SK-N-SH treated with all-trans-retinoic acid at 6 μM for 48 hours (cell line): ENCODE data around the gene EPHA6.

Experiments used
- ARNTL ChIP-seq: fragments of 450-650 bp; formaldehyde crosslinking; IDR thresholded peaks from 2 replicates; pipeline ENCODE4 v1.5.0; 2020; ENCODE audit warnings: low read depth, mild to moderate bottlenecking, moderate library complexity, borderline replicate concordance
- BACH2 ChIP-seq: fragments of 250-450 bp; sonication (Bioruptor Pico); IDR thresholded peaks from 2 replicates; pipeline ENCODE4 v1.9.0; 2021; ENCODE audit warnings: mild to moderate bottlenecking, borderline replicate concordance
- ESRRG ChIP-seq: fragments of 250-450 bp; sonication (Bioruptor Pico); IDR thresholded peaks from 2 replicates; pipeline ENCODE4 v1.6.1; 2021; ENCODE audit warnings: mild to moderate bottlenecking
- GLIS3 ChIP-seq: fragments of 250-450 bp; sonication (Bioruptor Pico); IDR thresholded peaks from 2 replicates; pipeline ENCODE4 v1.5.0; 2020; ENCODE audit warnings: mild to moderate bottlenecking, moderate library complexity
- ISL1 ChIP-seq: fragments of 250-450 bp; sonication (Bioruptor Pico); IDR thresholded peaks from 2 replicates; pipeline ENCODE4 v2.1.2; 2022; ENCODE audit warnings: mild to moderate bottlenecking, moderate library complexity
- OSR1 ChIP-seq: fragments of 250-450 bp; sonication (Bioruptor Pico); IDR thresholded peaks from 2 replicates; pipeline ENCODE4 v1.8.0; 2022; ENCODE audit warnings: moderate library complexity, mild to moderate bottlenecking, inconsistent platforms
- PATZ1 ChIP-seq: fragments of 250-450 bp; sonication (Bioruptor Pico); IDR thresholded peaks from 2 replicates; pipeline ENCODE4 v1.8.0; 2020; ENCODE audit warnings: mild to moderate bottlenecking, moderate library complexity, borderline replicate concordance
- POU6F1 ChIP-seq: fragments of 250-450 bp; sonication (Bioruptor Pico); IDR thresholded peaks from 2 replicates; pipeline ENCODE4 v1.8.0; 2021; ENCODE audit warnings: low read depth, mild to moderate bottlenecking, moderate library complexity, borderline replicate concordance
- RARB ChIP-seq: fragments of 250-450 bp; sonication (Bioruptor Pico); IDR thresholded peaks from 2 replicates; pipeline ENCODE4 v1.8.0; 2021; ENCODE audit warnings: mild to moderate bottlenecking, moderate library complexity
- ZC3H10 ChIP-seq: fragments of 250-450 bp; sonication (Bioruptor Pico); IDR thresholded peaks from 2 replicates; pipeline ENCODE4 v1.5.1; 2021; ENCODE audit warnings: mild to moderate bottlenecking, moderate library complexity
- ZFP3 ChIP-seq: fragments of 250-450 bp; sonication (Bioruptor Pico); IDR thresholded peaks from 2 replicates; pipeline ENCODE4 v1.5.0; 2020; ENCODE audit warnings: mild to moderate bottlenecking, moderate library complexity
- ZNF70 ChIP-seq: fragments of 450-650 bp; formaldehyde crosslinking; IDR thresholded peaks from 2 replicates; pipeline ENCODE4 v1.5.0; 2020; ENCODE audit warnings: mild to moderate bottlenecking, moderate library complexity
- ZNF8 ChIP-seq: fragments of 450-650 bp; formaldehyde crosslinking; IDR thresholded peaks from 2 replicates; pipeline ENCODE4 v1.5.0; 2020; ENCODE audit warnings: mild to moderate bottlenecking, moderate library complexity

- no peak for TF ChIP-seq ZC3H10
- no peak for TF ChIP-seq ARNTL (CRISPR knock-in tag)
- no peak for TF ChIP-seq ESRRG
- no peak for TF ChIP-seq ISL1
- TF ChIP-seq ZNF70 (CRISPR knock-in tag): no peak
- no peak for TF ChIP-seq PATZ1 (CRISPR knock-in tag)
- TF ChIP-seq RARB: no peak
- no peak for TF ChIP-seq ZNF8 (CRISPR knock-in tag)
- no peak for TF ChIP-seq ZFP3 (CRISPR knock-in tag)
- no peak for TF ChIP-seq BACH2 (CRISPR knock-in tag)
- no peak for TF ChIP-seq OSR1 (CRISPR knock-in tag)
- no peak for TF ChIP-seq GLIS3 (CRISPR knock-in tag)
- no peak for TF ChIP-seq POU6F1 (CRISPR knock-in tag)
These were observed 536.6 kb downstream of the EPHA6 start for GRCh38 chr3:97350971-97351370.
